Suprapubic skin (tissue), 3 donors: ENCODE measurements around the gene C11orf54.

Experiments
- CTCF ChIP-seq, 2 donors: fragments of 200-600 bp in 1 of 2; fragments of 450-650 bp in 1 of 2; sonication (generic) in 1 of 2; IDR thresholded peaks; one replicate each; pipeline ENCODE4 v1.5.1; 2016 to 2019; ENCODE audit warnings: antibody characterized with exemption in 2 of 2, mild to moderate bottlenecking in 1 of 2, moderate library complexity in 1 of 2
- EP300 ChIP-seq: sonication (generic); formaldehyde crosslinking; IDR thresholded peaks from one replicate; pipeline ENCODE4 v1.6.1; 2017; ENCODE audit warnings: antibody characterized with exemption

GRCh38 chr11:93738647-93739081 lies 2.8 kb upstream of the C11orf54 start:
- TF ChIP-seq CTCF (IDR thresholded peaks at IDR 0.05), result no peak
- no peak for TF ChIP-seq EP300
